HG03025 (cell line): ENCODE results near the gene ENTPD2.

ENCODE experiments used
- ATAC-seq: cut with Tn5 transposase; IDR thresholded peaks from one replicate; pipeline ENCODE4 v1.9.1; 2021; ENCODE audit warnings: mild to moderate bottlenecking, moderate library complexity; ENCODE audit not compliant: unreplicated experiment, low FRiP score

ENTPD2 gene

GRCh38 chr9:137019891-137020683 is 33.8 kb downstream of the ENTPD2 start:
- no peak for ATAC-seq

- ATAC-seq: no peak
These were observed 34.9 kb downstream of the ENTPD2 start for GRCh38 chr9:137018761-137019559.

GRCh38 chr9:137017791-137018497 is 35.9 kb downstream of the ENTPD2 start:
- no peak for ATAC-seq

DNA sequence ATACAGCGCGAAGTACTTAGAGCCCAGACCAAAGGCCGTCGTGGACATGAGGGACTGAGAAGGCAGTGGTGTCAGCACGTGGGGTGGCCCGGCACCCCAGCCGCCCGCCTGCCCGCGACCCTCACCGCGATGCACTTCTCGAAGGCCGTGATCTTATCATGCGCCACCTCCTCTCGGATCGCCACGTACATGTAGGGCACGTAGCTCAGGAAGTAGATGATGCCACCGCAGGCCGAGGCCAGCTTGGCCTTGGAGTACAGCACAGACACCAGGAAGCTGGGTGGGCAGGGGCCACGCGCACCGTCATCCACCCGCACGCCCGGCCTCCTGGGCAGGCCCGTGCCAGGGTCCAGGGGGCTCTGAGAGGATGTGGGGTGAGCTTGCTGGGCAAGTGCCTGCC is 36.8 kb downstream of the ENTPD2 start:
- no peak for ATAC-seq

DNA sequence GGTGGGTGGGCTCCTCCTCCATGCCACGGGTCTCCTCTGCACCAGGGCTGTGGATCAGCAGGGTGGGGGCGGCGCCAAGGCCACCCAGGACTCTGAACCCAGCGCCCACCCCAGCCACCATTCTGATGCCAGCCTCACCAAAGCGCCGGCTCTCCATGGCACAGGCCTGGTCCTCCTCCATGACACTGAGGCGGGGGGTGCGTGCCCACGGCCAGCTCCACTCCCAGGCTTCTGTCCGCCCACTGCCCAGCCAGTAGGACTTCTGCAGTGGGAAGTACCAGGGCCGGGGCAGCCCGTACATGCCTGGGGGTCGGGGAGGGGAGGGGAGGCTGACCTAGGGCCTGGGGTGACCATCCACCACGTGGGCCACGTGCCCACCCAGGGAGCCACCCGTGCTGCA is 37.4 kb downstream of the ENTPD2 start:
- ATAC-seq: no peak

GRCh38 chr9:137015976-137016375 is 37.9 kb downstream of the ENTPD2 start:
- ATAC-seq: no peak

DNA sequence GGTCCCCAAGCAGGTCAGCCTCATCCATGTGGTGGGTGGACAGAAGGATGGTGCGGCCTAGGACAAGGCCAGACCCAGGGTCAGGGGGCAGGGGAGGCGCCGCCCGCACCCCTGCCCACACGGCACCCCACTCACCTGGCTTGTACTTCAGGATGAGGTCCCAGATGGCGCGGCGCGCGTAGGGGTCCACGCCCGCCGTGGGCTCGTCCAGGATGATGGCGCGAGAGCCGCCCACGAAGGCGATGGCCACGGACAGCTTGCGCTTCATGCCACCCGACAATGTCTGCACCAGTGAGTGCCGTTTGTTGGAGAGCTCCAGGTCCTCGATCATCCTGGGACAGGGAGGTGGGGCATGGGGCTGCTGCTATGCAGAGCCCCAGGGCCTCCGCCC is 38.3 kb downstream of the ENTPD2 start:
- no peak for ATAC-seq

DNA sequence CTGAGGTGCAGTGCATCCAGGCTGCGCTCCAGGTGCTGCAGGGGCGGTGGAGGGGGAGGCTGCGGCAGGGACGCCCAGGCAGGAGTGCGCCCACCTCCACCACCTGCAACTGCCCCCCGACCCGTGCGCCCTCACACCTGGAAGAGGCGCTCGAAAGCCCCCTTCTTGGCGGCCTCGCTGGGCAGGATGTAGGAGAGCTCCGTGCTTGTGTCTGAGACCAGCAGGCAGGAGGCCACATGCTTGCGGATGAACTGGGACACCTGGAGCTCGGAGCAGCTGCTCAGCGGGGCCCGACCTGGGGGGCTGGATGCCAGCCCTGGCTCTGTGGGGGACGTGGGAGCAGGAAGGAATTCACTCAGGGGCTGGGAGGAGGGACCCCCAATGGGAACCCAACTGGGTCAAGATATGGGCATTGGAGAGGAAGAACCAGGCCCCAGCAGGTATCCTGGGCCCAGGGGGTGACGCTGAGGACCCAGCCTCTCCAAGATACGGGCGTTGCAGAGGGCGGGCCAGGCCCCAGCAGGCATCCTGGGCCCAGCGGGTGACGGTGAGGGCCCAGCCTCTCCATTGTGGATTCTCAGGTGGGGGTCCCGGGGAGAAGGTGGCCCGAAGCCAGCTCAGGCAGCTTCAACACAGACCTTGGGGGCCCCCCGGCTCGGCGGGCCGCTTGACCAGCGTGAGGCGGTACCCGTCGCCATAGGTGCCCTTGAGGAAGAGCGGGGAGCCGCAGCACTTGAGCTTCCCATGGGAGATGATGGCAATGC is 38.9 kb downstream of the ENTPD2 start:
- no peak for ATAC-seq

DNA sequence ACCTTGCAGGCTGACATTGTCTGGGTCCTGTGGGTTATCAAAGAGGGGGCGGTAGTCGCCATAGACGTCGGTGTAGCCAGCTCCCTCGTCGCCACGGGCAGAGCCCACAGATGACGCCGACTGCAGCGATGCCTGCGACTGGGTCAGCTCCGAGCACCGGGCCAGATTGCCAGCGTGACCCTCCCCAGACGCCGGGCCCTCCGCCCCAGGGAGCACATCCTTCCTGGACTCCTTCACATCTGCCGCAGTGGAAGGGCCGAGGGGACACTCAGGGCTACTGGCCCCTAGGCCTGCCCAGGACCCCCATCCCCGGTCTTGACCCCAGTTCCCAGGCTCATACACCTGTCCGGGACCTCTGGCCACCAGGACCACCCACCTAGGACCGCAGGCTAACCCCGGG is 39.7 kb downstream of the ENTPD2 start:
- no peak for ATAC-seq

DNA sequence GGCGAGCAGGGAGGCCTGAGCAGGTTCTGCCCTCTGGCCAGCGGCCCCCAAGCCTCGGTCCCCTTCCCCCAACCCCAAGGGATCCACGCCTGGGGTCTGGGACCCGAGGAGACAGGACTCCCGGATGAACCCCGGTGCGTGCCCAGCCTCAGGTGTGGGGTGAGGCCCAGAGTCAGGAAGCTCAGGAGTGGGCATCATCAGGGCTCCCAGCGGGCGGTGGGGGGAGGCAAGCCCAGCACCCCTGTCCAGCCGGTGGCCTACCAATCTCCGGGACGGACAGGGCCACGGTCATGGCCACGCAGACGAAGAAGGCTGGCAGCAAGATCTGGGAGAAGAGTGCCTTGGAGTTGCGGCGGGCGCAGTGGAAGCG is 40.3 kb downstream of the ENTPD2 start:
- ATAC-seq: no peak

DNA sequence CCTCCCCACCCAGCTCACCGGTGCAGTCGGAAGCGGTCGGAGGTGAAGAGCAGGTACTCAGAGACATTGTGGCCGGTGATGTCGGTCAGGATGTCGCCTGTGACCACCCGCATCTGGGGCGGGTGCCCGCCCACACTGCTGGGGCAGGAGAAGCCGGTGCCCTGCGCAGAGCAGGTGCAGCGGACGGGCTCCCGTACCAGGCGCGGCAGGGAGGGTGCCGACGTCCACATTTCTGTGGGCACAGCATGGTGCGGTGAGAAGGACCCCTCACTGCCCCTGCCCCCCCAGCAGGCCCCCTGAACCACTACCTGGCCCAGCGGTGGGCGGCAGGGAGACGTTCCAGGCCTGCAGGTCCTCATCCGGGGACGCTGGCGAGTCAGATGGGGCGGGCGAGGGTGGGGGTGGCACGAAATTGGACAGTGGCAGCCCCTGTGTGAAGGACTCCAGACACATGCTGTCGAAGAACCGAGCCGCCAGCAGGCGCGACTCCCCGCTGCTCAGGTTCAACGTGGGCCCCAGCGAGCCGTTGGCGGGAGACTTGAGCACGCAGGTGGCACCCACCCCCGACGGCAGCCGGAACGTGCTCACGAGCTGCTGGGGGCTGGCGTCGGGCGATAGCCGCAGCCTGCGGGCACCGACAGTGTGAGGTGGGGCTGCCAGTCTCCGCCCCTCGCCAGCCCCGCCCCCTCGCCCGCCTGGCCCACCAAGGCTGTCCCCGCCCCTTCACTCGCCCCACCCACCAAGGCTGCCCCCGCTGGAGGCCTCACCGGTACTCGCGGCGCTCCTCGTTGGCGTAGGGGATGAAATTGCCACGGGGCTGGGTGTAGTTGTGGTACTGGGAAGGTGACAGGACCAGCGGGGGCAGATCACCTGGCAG is 40.9 kb downstream of the ENTPD2 start:
- ATAC-seq: no peak

DNA sequence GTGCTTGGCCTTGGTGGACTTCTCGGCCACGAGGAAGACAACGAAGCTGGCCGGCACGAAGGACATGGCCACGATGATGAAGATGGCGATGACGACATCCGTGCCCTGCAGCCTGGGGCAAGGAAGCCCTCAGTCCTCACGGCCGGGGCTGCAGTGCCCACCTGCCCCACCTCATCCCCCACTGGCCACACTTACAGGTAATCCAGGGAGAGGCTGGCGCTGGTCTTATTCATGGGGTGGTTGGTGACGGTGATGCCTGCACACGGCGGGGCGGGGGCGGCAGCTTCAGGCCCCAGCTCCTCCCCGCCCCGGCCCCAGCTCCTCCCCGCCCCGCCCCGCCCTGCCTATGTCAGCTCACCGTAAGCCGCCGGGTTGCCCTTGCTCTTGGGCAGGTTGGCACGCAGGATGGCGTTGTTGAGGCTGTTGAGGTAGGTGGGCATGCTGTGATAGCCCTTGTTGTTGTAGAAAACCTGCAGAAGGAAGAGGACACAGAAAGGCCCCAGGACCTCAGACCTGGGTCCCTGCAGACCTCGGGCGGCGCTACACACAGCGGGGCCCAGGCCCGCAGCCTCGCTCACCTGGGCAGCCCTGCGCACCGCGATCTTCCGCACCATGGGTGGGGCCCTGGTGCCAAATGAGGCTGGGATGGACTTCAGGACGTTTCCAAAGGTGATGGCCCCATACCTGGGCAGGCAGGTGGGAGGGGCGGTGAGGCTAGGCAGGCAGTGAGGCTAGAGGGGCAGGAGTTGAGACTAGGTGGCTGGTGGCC is 41.8 kb downstream of the ENTPD2 start:
- ATAC-seq: no peak

DNA sequence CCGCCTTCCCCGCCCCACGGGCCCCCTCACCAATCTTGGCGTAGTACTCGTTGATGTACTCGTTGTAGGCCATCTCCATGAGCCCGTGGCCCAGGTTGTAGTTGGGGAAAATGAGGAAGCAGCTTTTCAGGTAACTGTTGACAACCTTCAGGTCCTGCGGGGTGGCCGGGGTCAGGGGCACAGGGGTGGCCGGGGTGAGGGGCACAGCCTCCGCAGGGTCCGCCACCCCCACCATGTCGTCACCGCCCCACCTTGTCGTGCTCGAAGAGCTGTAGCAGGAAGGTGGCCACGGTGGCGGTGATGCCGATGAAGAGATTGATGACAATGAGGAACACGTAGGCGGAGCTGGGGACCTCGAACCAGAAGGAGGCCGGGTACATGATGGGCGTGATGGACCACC is 42.7 kb downstream of the ENTPD2 start:
- ATAC-seq: no peak

DNA sequence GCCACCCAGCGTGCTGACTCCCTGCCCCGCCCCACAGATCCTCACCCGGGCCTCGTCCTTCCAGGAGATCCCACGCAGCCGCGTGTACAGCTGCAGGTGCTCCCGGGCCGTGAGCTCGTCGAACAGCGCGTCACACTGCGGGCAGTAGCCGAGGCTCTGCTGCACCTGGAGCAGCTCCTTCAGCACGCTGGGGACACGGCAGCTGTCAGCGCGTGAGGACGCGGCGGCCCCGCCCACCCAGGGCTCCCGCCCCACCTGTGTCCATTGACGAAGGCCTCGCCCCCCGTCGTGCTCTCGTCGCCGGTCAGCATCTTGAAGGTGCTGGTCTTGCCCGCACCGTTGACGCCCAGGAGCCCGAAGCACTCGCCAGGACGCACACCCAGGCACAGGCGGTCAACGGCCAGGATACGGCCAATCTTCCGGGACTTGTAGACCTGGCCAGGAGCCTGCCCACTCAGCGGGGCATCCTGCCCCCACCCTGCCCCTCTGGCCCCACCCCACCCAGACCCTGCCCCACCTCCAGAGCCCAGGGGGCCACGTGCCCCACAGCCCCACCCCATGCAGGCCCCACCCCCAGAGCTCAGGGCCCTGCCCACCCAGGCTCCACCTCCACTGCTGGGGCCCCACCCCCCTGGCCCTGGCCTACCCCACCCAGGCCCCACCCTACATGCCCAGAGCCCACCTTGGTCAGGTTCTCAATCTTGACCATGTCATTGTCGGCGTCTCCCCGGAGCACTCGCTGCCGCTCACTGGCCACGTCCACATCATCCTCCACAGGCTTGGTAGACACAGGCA is 43.7 kb downstream of the ENTPD2 start:
- no peak for ATAC-seq

DNA sequence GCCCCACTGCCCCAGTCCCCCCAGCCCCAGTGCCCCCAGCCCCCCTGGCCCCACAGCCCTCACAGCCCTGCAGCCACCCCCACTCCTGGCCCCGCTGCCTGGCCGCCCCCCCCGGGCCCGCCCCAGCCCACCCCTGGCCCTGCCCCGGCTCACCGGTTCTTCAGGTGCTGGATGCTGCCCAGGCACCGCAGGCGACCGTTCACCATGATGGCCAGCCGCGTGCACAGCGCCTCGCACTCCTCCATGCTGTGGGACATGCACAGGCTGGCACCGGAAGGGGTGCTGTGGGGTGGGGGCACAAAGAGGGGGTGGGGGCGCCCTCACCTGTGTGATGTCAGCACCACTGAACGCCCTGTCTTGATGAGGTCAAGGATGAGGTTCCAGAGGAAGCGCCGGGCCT is 44.6 kb downstream of the ENTPD2 start:
- ATAC-seq: no peak

- no peak for ATAC-seq
These were observed 45.5 kb downstream of the ENTPD2 start for GRCh38 chr9:137008312-137008711.

DNA sequence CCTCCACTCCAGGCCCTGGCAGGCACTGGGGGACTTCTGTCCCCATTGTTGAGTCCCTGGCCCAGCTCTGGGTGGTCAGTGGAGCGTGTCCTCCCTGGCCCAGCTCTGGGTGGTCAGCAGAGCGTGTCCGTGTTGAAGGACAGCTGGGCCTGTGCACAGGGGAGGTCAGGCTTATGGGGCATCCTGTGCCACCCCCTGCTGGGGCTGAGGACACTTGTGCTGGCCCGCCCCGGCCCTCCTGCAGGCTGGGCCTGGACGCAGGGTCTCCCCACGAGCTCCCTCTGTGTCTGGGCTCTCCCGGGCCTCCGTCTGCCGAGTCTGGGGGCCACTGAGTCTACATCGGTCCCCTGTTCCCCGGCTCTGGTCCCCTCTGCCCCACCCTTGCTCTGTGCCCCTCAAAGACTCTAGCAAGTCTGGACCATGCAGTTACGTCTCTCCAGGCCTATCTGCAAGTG is 46.0 kb downstream of the ENTPD2 start:
- no peak for ATAC-seq
